Astrocyte (in vitro differentiated cells and primary cell): ENCODE data around the gene APOBEC3H. TPM values are rescaled to one million over a fixed set of nuclear protein-coding genes. Genes with fewer than 3 reads are reported as not detected.

Experiments used
- DNase-seq: peaks from one replicate; pipeline ENCODE4 v3.0.0-alpha.2; 2010; ENCODE audit warnings: low read depth
- FAIRE-seq: peaks from 2 replicates; lab custom pipeline; 2011; peaks lifted over from hg19 to GRCh38; lab: Jason Lieb, UNC
- H2AFZ ChIP-seq: 2 replicates; pipeline ENCODE4 v1.6.0; 2012; ENCODE audit warnings: low read depth, low read length, inconsistent platforms
- H3K27ac ChIP-seq: 2 replicates; pipeline ENCODE4 v1.5.1; 2011; ENCODE audit warnings: low read depth, low read length, inconsistent platforms
- H3K27me3 ChIP-seq: 2 replicates; pipeline ENCODE4 v1.6.0; 2011; ENCODE audit warnings: low read length, inconsistent platforms; ENCODE audit not compliant: insufficient read depth
- H3K36me3 ChIP-seq: 2 replicates; pipeline ENCODE4 v1.5.1; 2011; ENCODE audit warnings: low read length, inconsistent platforms; ENCODE audit not compliant: insufficient read depth
- H3K4me1 ChIP-seq: 2 replicates; pipeline ENCODE4 v1.5.1; 2011; ENCODE audit warnings: low read length, inconsistent platforms; ENCODE audit not compliant: insufficient read depth
- H3K4me2 ChIP-seq: 2 replicates; pipeline ENCODE4 v1.6.0; 2012; ENCODE audit warnings: low read length, inconsistent platforms
- H3K4me3 ChIP-seq: 2 replicates; pipeline ENCODE4 v1.5.1; 2011; ENCODE audit warnings: low read depth, mild to moderate bottlenecking, low read length, inconsistent platforms; ENCODE audit not compliant: insufficient read depth
- H3K79me2 ChIP-seq: 2 replicates; pipeline ENCODE4 v1.6.0; 2012; ENCODE audit warnings: mild to moderate bottlenecking, low read length, inconsistent platforms; ENCODE audit not compliant: insufficient read depth
- H3K9ac ChIP-seq: 2 replicates; pipeline ENCODE4 v1.6.0; 2012; ENCODE audit warnings: mild to moderate bottlenecking, low read length, inconsistent platforms
- H3K9me3 ChIP-seq: 2 replicates; pipeline ENCODE4 v1.5.1; 2012; ENCODE audit warnings: low read depth, mild to moderate bottlenecking, low read length, inconsistent platforms; ENCODE audit not compliant: insufficient read depth
- H4K20me1 ChIP-seq: 2 replicates; pipeline ENCODE4 v1.6.0; 2012; ENCODE audit warnings: low read length, inconsistent platforms; ENCODE audit not compliant: insufficient read depth
- H3K27ac Mint-ChIP-seq: one replicate; pipeline ENCODE4 v1.8.0; 2021; ENCODE audit warnings: mild to moderate bottlenecking, mixed read lengths; ENCODE audit not compliant: unreplicated experiment
- H3K27me3 Mint-ChIP-seq: one replicate; pipeline ENCODE4 v1.8.0; 2021; ENCODE audit warnings: low read depth, mixed read lengths; ENCODE audit not compliant: unreplicated experiment
- H3K36me3 Mint-ChIP-seq: one replicate; pipeline ENCODE4 v1.8.0; 2021; ENCODE audit warnings: low read depth, mixed read lengths; ENCODE audit not compliant: unreplicated experiment
- H3K4me1 Mint-ChIP-seq: one replicate; pipeline ENCODE4 v1.8.0; 2021; ENCODE audit warnings: low read depth, mixed read lengths; ENCODE audit not compliant: unreplicated experiment
- H3K4me3 Mint-ChIP-seq: one replicate; pipeline ENCODE4 v1.8.0; 2021; ENCODE audit warnings: mild to moderate bottlenecking, moderate library complexity, mixed read lengths; ENCODE audit not compliant: unreplicated experiment
- H3K9me3 Mint-ChIP-seq: one replicate; pipeline ENCODE4 v1.8.0; 2021; ENCODE audit warnings: mild to moderate bottlenecking, mixed read lengths; ENCODE audit not compliant: unreplicated experiment
- EZH2 ChIP-seq: IDR thresholded peaks from 2 replicates; pipeline ENCODE4 v1.6.1; 2012; ENCODE audit warnings: mild to moderate bottlenecking, low read length, inconsistent platforms; ENCODE audit not compliant: insufficient read depth
- total RNA-seq: library from RNA; stranded (reverse); gene quantifications from 2 replicates; pipeline ENCODE4 v1.2.1, GENCODE V29; 2021
- TF ChIP-seq, protein P1 (sequence below): IDR thresholded peaks from 2 replicates; pipeline ENCODE4 v1.5.1; 2011; ENCODE audit warnings: low read depth, mild to moderate bottlenecking, inconsistent platforms, low read length, moderate library complexity; ENCODE audit not compliant: insufficient read depth

Gene APOBEC3H
- total RNA-seq, 1 donor from 2014 or later = 0.30 TPM

DNA sequence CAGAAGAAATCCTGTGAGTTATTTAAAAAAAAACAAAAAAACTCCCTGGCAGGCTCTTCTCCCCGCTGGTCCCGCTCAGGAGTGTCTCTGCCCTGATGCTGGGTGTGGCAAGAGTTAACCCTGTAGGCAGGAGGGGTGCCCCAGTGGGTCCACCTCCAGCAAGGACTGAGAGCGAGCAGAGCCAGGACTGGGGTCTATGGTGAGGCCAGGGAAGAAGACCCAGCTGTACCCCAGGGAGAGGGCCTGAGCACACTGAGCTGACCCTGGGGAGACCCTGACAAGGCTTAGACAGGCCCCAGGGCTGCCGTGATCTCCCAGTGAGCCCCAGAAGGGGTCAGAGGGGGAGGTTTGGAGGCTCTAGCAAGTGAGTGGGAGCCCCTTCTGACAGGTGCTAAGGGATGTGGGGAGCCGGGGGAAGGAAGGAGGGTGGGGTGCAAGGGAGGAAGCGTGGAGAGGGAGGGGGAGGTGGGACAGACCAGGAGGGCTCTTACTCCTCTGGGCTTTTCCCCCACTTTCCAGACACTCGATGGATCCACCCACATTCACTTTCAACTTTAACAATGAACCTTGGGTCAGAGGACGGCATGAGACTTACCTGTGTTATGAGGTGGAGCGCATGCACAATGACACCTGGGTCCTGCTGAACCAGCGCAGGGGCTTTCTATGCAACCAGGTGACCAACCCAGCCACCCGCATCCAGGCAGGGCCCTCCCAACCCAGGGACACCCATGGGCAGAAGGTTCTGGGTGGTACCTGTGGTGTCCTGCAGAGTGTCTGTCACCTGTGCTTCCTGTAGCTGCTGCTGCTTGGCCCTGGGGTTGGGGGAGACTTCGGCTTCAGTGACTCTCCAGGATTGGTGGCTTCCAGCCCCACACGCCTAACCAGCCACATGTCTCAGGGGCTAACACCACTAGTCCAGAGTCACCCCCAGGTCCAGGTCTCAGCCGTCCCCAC, 13.6 kb upstream of the APOBEC3H start:
- Histone ChIP-seq H3K4me3 (no peak overlapping the region), H3K9ac (no peak overlapping the region), H4K20me1 (no peaks in the 10 kb centered on the region), H3K79me2 (no peaks in the 10 kb centered on the region), H3K9me3 (no peaks in the 10 kb centered on the region), H3K27ac (no peak overlapping the region), H3K36me3 (no peaks in the 10 kb centered on the region), H3K27me3 (no peaks in the 10 kb centered on the region), H3K4me1 (no peaks in the 10 kb centered on the region), H2AFZ (no peak overlapping the region), H3K4me2 (no peak overlapping the region)
- no peaks in the 10 kb centered on the region for H3K36me3 Mint-ChIP-seq
- H3K4me3 Mint-ChIP-seq = no peak overlapping the region
- TF ChIP-seq, protein P1, sequence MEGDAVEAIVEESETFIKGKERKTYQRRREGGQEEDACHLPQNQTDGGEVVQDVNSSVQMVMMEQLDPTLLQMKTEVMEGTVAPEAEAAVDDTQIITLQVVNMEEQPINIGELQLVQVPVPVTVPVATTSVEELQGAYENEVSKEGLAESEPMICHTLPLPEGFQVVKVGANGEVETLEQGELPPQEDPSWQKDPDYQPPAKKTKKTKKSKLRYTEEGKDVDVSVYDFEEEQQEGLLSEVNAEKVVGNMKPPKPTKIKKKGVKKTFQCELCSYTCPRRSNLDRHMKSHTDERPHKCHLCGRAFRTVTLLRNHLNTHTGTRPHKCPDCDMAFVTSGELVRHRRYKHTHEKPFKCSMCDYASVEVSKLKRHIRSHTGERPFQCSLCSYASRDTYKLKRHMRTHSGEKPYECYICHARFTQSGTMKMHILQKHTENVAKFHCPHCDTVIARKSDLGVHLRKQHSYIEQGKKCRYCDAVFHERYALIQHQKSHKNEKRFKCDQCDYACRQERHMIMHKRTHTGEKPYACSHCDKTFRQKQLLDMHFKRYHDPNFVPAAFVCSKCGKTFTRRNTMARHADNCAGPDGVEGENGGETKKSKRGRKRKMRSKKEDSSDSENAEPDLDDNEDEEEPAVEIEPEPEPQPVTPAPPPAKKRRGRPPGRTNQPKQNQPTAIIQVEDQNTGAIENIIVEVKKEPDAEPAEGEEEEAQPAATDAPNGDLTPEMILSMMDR = no peak
- H3K9me3 Mint-ChIP-seq = no peaks in the 10 kb centered on the region
- DNase-seq = no peak
- peaks cover 2% of the 10 kb centered on the region for H3K4me1 Mint-ChIP-seq
- no peak for FAIRE-seq
- H3K27ac Mint-ChIP-seq = no peak overlapping the region
- peaks cover 28% of the 10 kb centered on the region for H3K27me3 Mint-ChIP-seq

DNA sequence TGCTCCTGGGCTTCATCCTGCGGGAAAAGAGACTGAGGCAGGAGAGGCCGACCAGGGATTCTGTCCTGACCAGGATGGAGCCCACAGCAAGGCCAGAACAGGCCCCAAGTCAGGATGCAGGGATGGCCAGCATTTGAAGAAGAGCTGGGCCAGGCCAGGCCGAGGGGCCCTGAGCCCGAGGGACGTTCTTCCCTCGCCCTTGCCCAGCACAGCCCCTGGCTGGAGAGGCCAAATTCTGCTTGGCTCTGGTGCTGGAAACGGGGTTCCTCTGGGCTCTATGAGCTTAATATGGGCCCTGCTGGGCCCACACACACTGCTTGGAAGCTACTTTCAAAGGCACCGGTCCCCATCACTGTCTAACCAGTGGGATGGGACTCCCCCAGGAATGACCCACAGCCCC, 12.4 kb upstream of the APOBEC3H start:
- FAIRE-seq = no peak

More for the DNA sequence above, 12.4 kb upstream of the APOBEC3H start:
- H3K36me3 ChIP-seq = no peaks in the 10 kb centered on the region
- Mint-ChIP-seq H3K9me3 (no peaks in the 10 kb centered on the region), H3K27ac (no peak overlapping the region), H3K4me3 (no peak overlapping the region), H3K36me3 (no peaks in the 10 kb centered on the region), H3K27me3 (peaks cover 30% of the 10 kb centered on the region), H3K4me1 (peaks cover 2% of the 10 kb centered on the region)
- no peak overlapping the region for H3K4me3 ChIP-seq
- no peaks in the 10 kb centered on the region for H3K9me3 ChIP-seq
- H3K27ac ChIP-seq = no peak overlapping the region
- no peaks in the 10 kb centered on the region for H4K20me1 ChIP-seq
- no peak overlapping the region for H3K4me2 ChIP-seq
- no peaks in the 10 kb centered on the region for H3K4me1 ChIP-seq
- no peaks in the 10 kb centered on the region for H3K27me3 ChIP-seq
- no peaks in the 10 kb centered on the region for H3K79me2 ChIP-seq
- TF ChIP-seq EZH2 = no peak
- TF ChIP-seq, protein P1 = no peak
- no peak overlapping the region for H2AFZ ChIP-seq
- no peak for DNase-seq
- H3K9ac ChIP-seq = no peak overlapping the region
